HL-60 (cell line): Measurements from ENCODE around the gene AIM2.

Experiments
- CTCF ChIP-seq: IDR thresholded peaks from one replicate; pipeline ENCODE4 v1.5.1; 2011; ENCODE audit warnings: low read length, control low read depth, inconsistent platforms; ENCODE audit not compliant: insufficient read depth
- REST ChIP-seq: IDR thresholded peaks from 2 replicates; pipeline ENCODE4 v1.6.1; 2012; ENCODE audit warnings: low read depth; ENCODE audit not compliant: insufficient replicate concordance

- peak; percentile 18 for TF ChIP-seq CTCF
- TF ChIP-seq REST: no peak
These were observed 12.7 kb upstream of the AIM2 start for GRCh38 chr1:159089184-159089791.
